Rectal smooth muscle tissue (tissue), 1 donor: Measurements from ENCODE around the gene C9orf85.
A peak's percentile ranks its signal among the peaks of the same experiment; 100 is the strongest.
"Not testable (repeated sequence)": the region's sequence is repeated elsewhere in the genome, so short reads cannot be mapped to it uniquely, and the experiment has no call there.

ENCODE experiments used
- H3K27ac ChIP-seq: one replicate; pipeline ENCODE4 v1.7.0; 2013; ENCODE audit warnings: low read depth, low read length, inconsistent platforms
- H3K27me3 ChIP-seq: one replicate; pipeline ENCODE4 v1.7.0; 2013; ENCODE audit warnings: low read length; ENCODE audit not compliant: control insufficient read depth, insufficient read depth
- H3K36me3 ChIP-seq: one replicate; pipeline ENCODE4 v1.7.0; 2013; ENCODE audit warnings: low read length; ENCODE audit not compliant: control insufficient read depth, insufficient read depth
- H3K4me1 ChIP-seq: one replicate; pipeline ENCODE4 v1.7.0; 2013; ENCODE audit warnings: low read length; ENCODE audit not compliant: control insufficient read depth, insufficient read depth
- H3K4me3 ChIP-seq: one replicate; pipeline ENCODE4 v1.7.0; 2013; ENCODE audit warnings: low read length
- H3K9ac ChIP-seq: one replicate; pipeline ENCODE4 v1.7.0; 2013; ENCODE audit warnings: low read length

C9orf85 gene

GRCh38 chr9:71890042-71890679, 21.3 kb upstream of the C9orf85 start:
- Histone ChIP-seq H3K4me1 (no peaks in the 10 kb centered on the region), H3K9ac (no peak overlapping the region), H3K27ac (no peak overlapping the region)

GRCh38 chr9:71891557-71892189, 19.8 kb upstream of the C9orf85 start:
- H3K4me1 ChIP-seq, result no peaks in the 10 kb centered on the region

More at GRCh38 chr9:71890042-71890679, 21.3 kb upstream of the C9orf85 start:
- Histone ChIP-seq H3K4me3 (no peak overlapping the region), H3K36me3 (no peaks in the 10 kb centered on the region), H3K27me3 (no peaks in the 10 kb centered on the region)

GRCh38 chr9:71895117-71895516, 16.3 kb upstream of the C9orf85 start:
- Histone ChIP-seq H3K4me1 (no peaks in the 10 kb centered on the region), H3K36me3 (no peaks in the 10 kb centered on the region), H3K27ac (no peak overlapping the region), H3K27me3 (no peaks in the 10 kb centered on the region), H3K4me3 (no peak overlapping the region), H3K9ac (no peak overlapping the region)

More at GRCh38 chr9:71891557-71892189, 19.8 kb upstream of the C9orf85 start:
- Histone ChIP-seq H3K27ac (no peak overlapping the region), H3K36me3 (no peaks in the 10 kb centered on the region), H3K27me3 (no peaks in the 10 kb centered on the region), H3K9ac (no peak overlapping the region), H3K4me3 (no peak overlapping the region)

GRCh38 chr9:71895955-71896354, 15.5 kb upstream of the C9orf85 start:
- Histone ChIP-seq H3K27ac (no peak overlapping the region), H3K27me3 (no peaks in the 10 kb centered on the region), H3K4me1 (no peaks in the 10 kb centered on the region), H3K4me3 (no peak overlapping the region), H3K36me3 (no peaks in the 10 kb centered on the region), H3K9ac (no peak overlapping the region)

- Histone ChIP-seq H3K4me3 (no peak overlapping the region), H3K36me3 (no peaks in the 10 kb centered on the region), H3K9ac (no peak overlapping the region), H3K4me1 (no peaks in the 10 kb centered on the region), H3K27ac (no peak overlapping the region), H3K27me3 (no peaks in the 10 kb centered on the region)
These were observed 14.7 kb upstream of the C9orf85 start for GRCh38 chr9:71896761-71897160.

- no peaks in the 10 kb centered on the region for H3K27me3 ChIP-seq
- H3K27ac ChIP-seq, result no peak overlapping the region
- no peak overlapping the region for H3K9ac ChIP-seq
- H3K36me3 ChIP-seq, result no peaks in the 10 kb centered on the region
- H3K4me3 ChIP-seq, result no peak overlapping the region
- H3K4me1 ChIP-seq, result no peaks in the 10 kb centered on the region
These were observed 13.9 kb upstream of the C9orf85 start for GRCh38 chr9:71897577-71897976.

- not testable (repeated sequence) for H3K27me3 ChIP-seq, H3K9ac ChIP-seq, H3K36me3 ChIP-seq, H3K4me3 ChIP-seq, H3K27ac ChIP-seq, H3K4me1 ChIP-seq
These were observed 12.7 kb upstream of the C9orf85 start for GRCh38 chr9:71898756-71899155.

- H3K27ac ChIP-seq, result no peak overlapping the region
- no peaks in the 10 kb centered on the region for H3K27me3 ChIP-seq
- H3K9ac ChIP-seq, result no peak overlapping the region
- H3K36me3 ChIP-seq, result no peaks in the 10 kb centered on the region
- H3K4me1 ChIP-seq, result no peaks in the 10 kb centered on the region
- H3K4me3 ChIP-seq, result no peak overlapping the region
These were observed 9.5 kb upstream of the C9orf85 start for GRCh38 chr9:71901695-71902597.

- Histone ChIP-seq H3K4me1 (no peaks in the 10 kb centered on the region), H3K36me3 (no peaks in the 10 kb centered on the region), H3K27ac (no peak overlapping the region), H3K4me3 (no peak overlapping the region), H3K27me3 (no peaks in the 10 kb centered on the region), H3K9ac (no peak overlapping the region)
These were observed 7.4 kb upstream of the C9orf85 start for GRCh38 chr9:71904076-71904475.

- no peaks in the 10 kb centered on the region for H3K36me3 ChIP-seq
- no peak overlapping the region for H3K9ac ChIP-seq
- H3K4me1 ChIP-seq, result peaks cover 5% of the 10 kb centered on the region
- H3K27me3 ChIP-seq, result no peaks in the 10 kb centered on the region
- no peak overlapping the region for H3K27ac ChIP-seq
- no peak overlapping the region for H3K4me3 ChIP-seq
These were observed 2.6 kb upstream of the C9orf85 start for GRCh38 chr9:71908825-71909224.

GRCh38 chr9:71909887-71910649, 1.4 kb upstream of the C9orf85 start:
- peaks cover 5% of the 10 kb centered on the region for H3K4me1 ChIP-seq
- peak overlapping the region; percentile 66 for H3K9ac ChIP-seq
- H3K27me3 ChIP-seq, result no peaks in the 10 kb centered on the region
- H3K27ac ChIP-seq, result peak overlapping the region; percentile 84
- peak overlapping the region; percentile 65 for H3K4me3 ChIP-seq
- H3K36me3 ChIP-seq, result no peaks in the 10 kb centered on the region

GRCh38 chr9:71910650-71911060, 784 bp upstream of the C9orf85 start:
- H3K27me3 ChIP-seq, result no peaks in the 10 kb centered on the region
- H3K4me1 ChIP-seq, result peaks cover 5% of the 10 kb centered on the region
- peak overlapping the region; percentile 65 for H3K4me3 ChIP-seq
- no peaks in the 10 kb centered on the region for H3K36me3 ChIP-seq
- peak overlapping the region; percentile 66 for H3K9ac ChIP-seq
- H3K27ac ChIP-seq, result peak overlapping the region; percentile 84
